HCT116 (cell line): ENCODE data around the gene CCDC188. TPM values are rescaled to one million over a fixed set of nuclear protein-coding genes. Genes with fewer than 3 reads are reported as not detected.

Experiments used
- ATAC-seq: fragments of 200-7000 bp; cut with Tn5 transposase; 2 replicates; pipeline ENCODE4 v1.9.1; 2020; ENCODE audit warnings: mild to moderate bottlenecking, moderate library complexity
- BruUV-seq: library from RNA; stranded (reverse); fragments of 400-500 nt; replicated peaks from 2 replicates; lab custom pipeline; 2021; lab: Mats Ljungman, UMichigan
- CTCF ChIA-PET: fragments of 300-600 bp; sonication (Branson Sonifier 250); formaldehyde crosslinking; loops from one replicate; lab custom pipeline; 2021; ENCODE audit warnings: antibody characterized with exemption; lab: Charles Lee
- POLR2A ChIA-PET: fragments of 300-600, 350-600 bp; sonication (Branson Sonifier 250); formaldehyde crosslinking; loops from one replicate; lab custom pipeline; 2021; ENCODE audit warnings: antibody characterized with exemption; lab: Charles Lee
- RAD21 ChIA-PET, 2 experiments: fragments of 300-600 bp; sonication (Branson Sonifier 250); formaldehyde crosslinking; loops; one replicate each; lab custom pipeline; 2023; ENCODE audit warnings: low total read pairs in 2 of 2; ENCODE audit not compliant: uncharacterized antibody in 2 of 2, unreplicated experiment in 2 of 2, low non-redundant PET in 1 of 2; lab: Charles Lee
- DNase-seq: peaks from one replicate; pipeline ENCODE4 v3.0.0-alpha.2; 2010; ENCODE audit warnings: low read depth, low spot score
- H2AFZ ChIP-seq: fragments of 200-600 bp; shearing (Covaris generic), sonication (generic); 2 replicates; pipeline ENCODE4 v1.6.1; 2017; ENCODE audit warnings: low read depth, mixed run types, mixed read lengths, antibody characterized with exemption, low read length; ENCODE audit not compliant: poor library complexity, severe bottlenecking
- H3K27ac ChIP-seq: 2 replicates; pipeline ENCODE4 v1.5.1; 2012; ENCODE audit warnings: low read depth, low read length
- H3K27me3 ChIP-seq: fragments of 200-600 bp; sonication (generic); 2 replicates; pipeline ENCODE4 v1.6.1; 2016; ENCODE audit warnings: mixed run types, low read length, mixed read lengths; ENCODE audit not compliant: insufficient read depth
- H3K36me3 ChIP-seq, 2 experiments: fragments of 200-500 bp in 1 of 2; fragments of 200-600 bp in 1 of 2; sonication (Bioruptor generic) in 1 of 2; sonication (generic) in 1 of 2; 2 replicates each; pipeline versions ENCODE4 v1.5.1 to v1.6.1; 2014 to 2016; ENCODE audit warnings: low read length in 2 of 2, inconsistent platforms in 1 of 2, mixed read lengths in 1 of 2, mixed run types in 1 of 2; ENCODE audit not compliant: insufficient read depth in 2 of 2, control insufficient read depth in 1 of 2
- H3K4me1 ChIP-seq, 2 experiments: fragments of 200-600 bp in 1 of 2; sonication (generic) in 1 of 2; 2 replicates each; pipeline versions ENCODE4 v1.5.1 to v1.6.1; 2012 to 2017; ENCODE audit warnings: low read length in 2 of 2, inconsistent platforms in 1 of 2, mild to moderate bottlenecking in 1 of 2, mixed read lengths in 1 of 2, mixed run types in 1 of 2, moderate library complexity in 1 of 2; ENCODE audit not compliant: insufficient read depth in 2 of 2, control insufficient read depth in 1 of 2
- H3K4me2 ChIP-seq: fragments of 200-600 bp; sonication (generic); 2 replicates; pipeline ENCODE4 v1.6.1; 2017; ENCODE audit warnings: mixed run types, low read length, mixed read lengths
- H3K4me3 ChIP-seq, 2 experiments: fragments of 200-600 bp in 1 of 2; sonication (generic) in 1 of 2; replicated peaks in 1 of 2; 2 replicates each; pipeline ENCODE4 v1.5.1; 2011 to 2016; ENCODE audit warnings: low read length in 2 of 2, control low read depth in 1 of 2, low read depth in 1 of 2, mild to moderate bottlenecking in 1 of 2, mixed read lengths in 1 of 2, mixed run types in 1 of 2
- H3K79me2 ChIP-seq: fragments of 200-600 bp; sonication (generic); 2 replicates; pipeline ENCODE4 v1.6.1; 2017; ENCODE audit warnings: mild to moderate bottlenecking, mixed run types, low read length, moderate library complexity, mixed read lengths; ENCODE audit not compliant: insufficient read depth
- H3K9ac ChIP-seq: fragments of 200-600 bp; sonication (generic); 2 replicates; pipeline ENCODE4 v1.6.1; 2016; ENCODE audit warnings: low read length, mixed read lengths
- H3K9me2 ChIP-seq: fragments of 200-600 bp; sonication (generic), shearing (Covaris generic); 2 replicates; pipeline ENCODE4 v1.6.1; 2017; ENCODE audit warnings: mixed run types, mild to moderate bottlenecking, moderate library complexity; ENCODE audit not compliant: insufficient read depth
- H3K9me3 ChIP-seq, 2 experiments: fragments of 200-500 bp in 1 of 2; fragments of 200-600 bp in 1 of 2; sonication (Bioruptor generic) in 1 of 2; sonication (generic) in 1 of 2; 2 replicates each; pipeline ENCODE4 v1.6.1; 2014 to 2017; ENCODE audit warnings: low read length in 2 of 2, mixed read lengths in 2 of 2, inconsistent platforms in 1 of 2, low read depth in 1 of 2, mild to moderate bottlenecking in 1 of 2, mixed run types in 1 of 2, moderate library complexity in 1 of 2; ENCODE audit not compliant: control insufficient read depth in 1 of 2, insufficient read depth in 1 of 2
- H4K20me1 ChIP-seq: fragments of 200-600 bp; sonication (generic), shearing (Covaris generic); 2 replicates; pipeline ENCODE4 v1.6.1; 2017; ENCODE audit warnings: mixed run types, mild to moderate bottlenecking, moderate library complexity; ENCODE audit not compliant: insufficient read depth
- CBX3 ChIP-seq: IDR thresholded peaks from 2 replicates; pipeline ENCODE4 v1.6.1; 2012; ENCODE audit warnings: low read depth
- POLR2A ChIP-seq: IDR thresholded peaks from 2 replicates; pipeline ENCODE4 v1.7.0; 2011; ENCODE audit warnings: borderline replicate concordance; ENCODE audit not compliant: insufficient read depth, insufficient read length; ENCODE audit errors: extremely low read depth
- POLR2AphosphoS5 ChIP-seq: IDR thresholded peaks from 2 replicates; pipeline ENCODE4 v1.6.1; 2011; ENCODE audit warnings: mild to moderate bottlenecking, low read depth, low read length, moderate library complexity
- RAD21 ChIP-seq: IDR thresholded peaks from 2 replicates; pipeline ENCODE4 v1.6.1; 2012; ENCODE audit warnings: low read depth, mild to moderate bottlenecking
- SP1 ChIP-seq: IDR thresholded peaks from 2 replicates; pipeline ENCODE4 v1.6.1; 2012; ENCODE audit warnings: low read depth
- SRF ChIP-seq: IDR thresholded peaks from 2 replicates; pipeline ENCODE4 v1.6.1; 2012; ENCODE audit warnings: low read depth
- YY1 ChIP-seq: IDR thresholded peaks from 2 replicates; pipeline ENCODE4 v1.6.1; 2011; ENCODE audit warnings: low read length, low read depth, moderate library complexity, mild to moderate bottlenecking; ENCODE audit not compliant: insufficient replicate concordance; ENCODE audit errors: extremely low read depth
- ZNF274 ChIP-seq: fragments of 200-500 bp; sonication (Bioruptor generic); IDR thresholded peaks from 2 replicates; pipeline ENCODE4 v1.6.1; 2014; ENCODE audit warnings: mild to moderate bottlenecking, low read depth, low read length, inconsistent platforms
- intact Hi-C: fragments of 100-400 bp; cut with micrococcal nuclease; formaldehyde crosslinking; loops from 2 replicates; pipeline ENCODE4 v1.10.0; 2022
- total RNA-seq: library from RNA; stranded (reverse); gene quantifications from one replicate; pipeline ENCODE4 v1.2.1, GENCODE V29; 2021; ENCODE audit not compliant: unreplicated experiment
- TF ChIP-seq, protein P1 (sequence below): IDR thresholded peaks from 2 replicates; pipeline ENCODE4 v1.6.1; 2012
- TF ChIP-seq, protein P2 (sequence below), 3 experiments: fragments of 200-600 bp in 1 of 3; sonication (generic) in 1 of 3; IDR thresholded peaks in 2 of 3; conservative IDR thresholded peaks in 1 of 3; 2 replicates each; pipeline ENCODE4 v1.5.1; 2012 to 2017; ENCODE audit warnings: low read depth in 2 of 3, low read length in 2 of 3, antibody characterized with exemption in 1 of 3, borderline replicate concordance in 1 of 3, control low read depth in 1 of 3, mild to moderate bottlenecking in 1 of 3, mixed read lengths in 1 of 3, mixed run types in 1 of 3, moderate library complexity in 1 of 3; ENCODE audit not compliant: insufficient read depth in 1 of 3
- TF ChIP-seq, protein P3 (sequence below): IDR thresholded peaks from 2 replicates; pipeline ENCODE4 v1.6.1; 2012; ENCODE audit warnings: low read depth

CCDC188 gene
- total RNA-seq, 1 experiment from 2014 or later: not detected

DNA sequence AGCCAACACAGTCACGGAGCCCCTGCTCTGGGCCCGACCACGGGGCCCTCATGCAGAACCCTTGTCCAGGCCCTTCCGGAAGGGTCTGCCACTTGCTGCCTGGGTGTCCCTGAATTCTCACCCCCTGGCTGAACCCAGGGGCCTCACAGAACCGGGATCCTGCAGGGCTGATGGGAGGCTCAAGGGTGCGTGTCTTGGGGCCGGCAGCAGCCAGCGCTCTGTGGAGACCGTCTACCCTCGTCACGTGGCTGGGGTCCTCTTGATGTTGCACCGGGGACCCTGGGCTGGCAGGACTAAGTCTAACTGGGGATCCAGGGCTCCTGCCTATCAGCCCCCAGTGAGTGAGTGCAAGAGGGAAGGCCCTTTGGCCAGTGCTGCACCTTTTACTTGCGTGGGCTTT lies 19.3 kb upstream of the CCDC188 start:
- H3K4me1 ChIP-seq: no peaks in the 10 kb centered on the region
- BruUV-seq: no TSS peak
- H3K4me3 ChIP-seq: no peak overlapping the region
- H2AFZ ChIP-seq: no peak overlapping the region
- H3K9me3 ChIP-seq: no peaks in the 10 kb centered on the region
- CTCF ChIA-PET: no interaction called here
- H3K4me2 ChIP-seq: no peak overlapping the region
- POLR2A ChIA-PET: no interaction called here
- no peak overlapping the region for H3K27ac ChIP-seq
- H3K79me2 ChIP-seq: no peaks in the 10 kb centered on the region
- no peaks in the 10 kb centered on the region for H3K27me3 ChIP-seq
- H4K20me1 ChIP-seq: no peaks in the 10 kb centered on the region
- intact Hi-C loops: no loop called here
- RAD21 ChIA-PET: no interaction called here
- no peak overlapping the region for H3K9ac ChIP-seq
- ATAC-seq: no peak
- TF ChIP-seq CBX3 (no peak), POLR2A (no peak), POLR2AphosphoS5 (no peak), SP1 (no peak), RAD21 (no peak), SRF (no peak), ZNF274 (no peak), YY1 (no peak)
- TF ChIP-seq, protein P1, sequence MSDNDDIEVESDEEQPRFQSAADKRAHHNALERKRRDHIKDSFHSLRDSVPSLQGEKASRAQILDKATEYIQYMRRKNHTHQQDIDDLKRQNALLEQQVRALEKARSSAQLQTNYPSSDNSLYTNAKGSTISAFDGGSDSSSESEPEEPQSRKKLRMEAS: no peak
- TF ChIP-seq, protein P2, sequence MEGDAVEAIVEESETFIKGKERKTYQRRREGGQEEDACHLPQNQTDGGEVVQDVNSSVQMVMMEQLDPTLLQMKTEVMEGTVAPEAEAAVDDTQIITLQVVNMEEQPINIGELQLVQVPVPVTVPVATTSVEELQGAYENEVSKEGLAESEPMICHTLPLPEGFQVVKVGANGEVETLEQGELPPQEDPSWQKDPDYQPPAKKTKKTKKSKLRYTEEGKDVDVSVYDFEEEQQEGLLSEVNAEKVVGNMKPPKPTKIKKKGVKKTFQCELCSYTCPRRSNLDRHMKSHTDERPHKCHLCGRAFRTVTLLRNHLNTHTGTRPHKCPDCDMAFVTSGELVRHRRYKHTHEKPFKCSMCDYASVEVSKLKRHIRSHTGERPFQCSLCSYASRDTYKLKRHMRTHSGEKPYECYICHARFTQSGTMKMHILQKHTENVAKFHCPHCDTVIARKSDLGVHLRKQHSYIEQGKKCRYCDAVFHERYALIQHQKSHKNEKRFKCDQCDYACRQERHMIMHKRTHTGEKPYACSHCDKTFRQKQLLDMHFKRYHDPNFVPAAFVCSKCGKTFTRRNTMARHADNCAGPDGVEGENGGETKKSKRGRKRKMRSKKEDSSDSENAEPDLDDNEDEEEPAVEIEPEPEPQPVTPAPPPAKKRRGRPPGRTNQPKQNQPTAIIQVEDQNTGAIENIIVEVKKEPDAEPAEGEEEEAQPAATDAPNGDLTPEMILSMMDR (IDR thresholded peaks at IDR 0.05 in 2 of 3, conservative IDR thresholded peaks at IDR 0.05 in 1 of 3; ENCODE audit: borderline replicate concordance in 1 of 3, insufficient read depth in 1 of 3, low read depth in 2 of 3, low read length in 2 of 3): no peak
- TF ChIP-seq, protein P3, sequence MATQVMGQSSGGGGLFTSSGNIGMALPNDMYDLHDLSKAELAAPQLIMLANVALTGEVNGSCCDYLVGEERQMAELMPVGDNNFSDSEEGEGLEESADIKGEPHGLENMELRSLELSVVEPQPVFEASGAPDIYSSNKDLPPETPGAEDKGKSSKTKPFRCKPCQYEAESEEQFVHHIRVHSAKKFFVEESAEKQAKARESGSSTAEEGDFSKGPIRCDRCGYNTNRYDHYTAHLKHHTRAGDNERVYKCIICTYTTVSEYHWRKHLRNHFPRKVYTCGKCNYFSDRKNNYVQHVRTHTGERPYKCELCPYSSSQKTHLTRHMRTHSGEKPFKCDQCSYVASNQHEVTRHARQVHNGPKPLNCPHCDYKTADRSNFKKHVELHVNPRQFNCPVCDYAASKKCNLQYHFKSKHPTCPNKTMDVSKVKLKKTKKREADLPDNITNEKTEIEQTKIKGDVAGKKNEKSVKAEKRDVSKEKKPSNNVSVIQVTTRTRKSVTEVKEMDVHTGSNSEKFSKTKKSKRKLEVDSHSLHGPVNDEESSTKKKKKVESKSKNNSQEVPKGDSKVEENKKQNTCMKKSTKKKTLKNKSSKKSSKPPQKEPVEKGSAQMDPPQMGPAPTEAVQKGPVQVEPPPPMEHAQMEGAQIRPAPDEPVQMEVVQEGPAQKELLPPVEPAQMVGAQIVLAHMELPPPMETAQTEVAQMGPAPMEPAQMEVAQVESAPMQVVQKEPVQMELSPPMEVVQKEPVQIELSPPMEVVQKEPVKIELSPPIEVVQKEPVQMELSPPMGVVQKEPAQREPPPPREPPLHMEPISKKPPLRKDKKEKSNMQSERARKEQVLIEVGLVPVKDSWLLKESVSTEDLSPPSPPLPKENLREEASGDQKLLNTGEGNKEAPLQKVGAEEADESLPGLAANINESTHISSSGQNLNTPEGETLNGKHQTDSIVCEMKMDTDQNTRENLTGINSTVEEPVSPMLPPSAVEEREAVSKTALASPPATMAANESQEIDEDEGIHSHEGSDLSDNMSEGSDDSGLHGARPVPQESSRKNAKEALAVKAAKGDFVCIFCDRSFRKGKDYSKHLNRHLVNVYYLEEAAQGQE: no peak
- H3K36me3 ChIP-seq: no peaks in the 10 kb centered on the region
- H3K9me2 ChIP-seq: no peaks in the 10 kb centered on the region
- DNase-seq: no peak
